IMR-90 (cell line): Measurements from ENCODE around the gene PLD3. TPM values are rescaled to one million over a fixed set of nuclear protein-coding genes. Genes with fewer than 3 reads are reported as not detected.

ENCODE experiments used
- ATAC-seq: fragments of 200-7000 bp; cut with Tn5 transposase; 2 replicates; pipeline ENCODE4 v1.9.1; 2020; ENCODE audit warnings: low read depth, mild to moderate bottlenecking, moderate library complexity
- BruUV-seq: library from RNA; stranded (reverse); fragments of 400-500 nt; replicated peaks from 2 replicates; lab custom pipeline; 2021; lab: Mats Ljungman, UMichigan
- CTCF ChIA-PET: fragments of 300-600 bp; formaldehyde crosslinking; extraction: SDS; loops from one replicate; lab custom pipeline; 2021; ENCODE audit warnings: antibody characterized with exemption; lab: Yijun Ruan, JAX
- POLR2A ChIA-PET: fragments of 300-600 bp; sonication (Branson Sonifier 250); formaldehyde crosslinking; loops from one replicate; lab custom pipeline; 2022; ENCODE audit warnings: antibody characterized with exemption; ENCODE audit not compliant: unreplicated experiment; lab: Charles Lee
- DNase-seq: peaks from one replicate; pipeline ENCODE4 v3.0.0; 2013
- H2AFZ ChIP-seq: replicated peaks from 2 replicates; pipeline ENCODE3; 2013; ENCODE audit warnings: low read length, mild to moderate bottlenecking; ENCODE audit not compliant: poor library complexity
- H2AK5ac ChIP-seq: 2 replicates; pipeline ENCODE4 v1.6.1; 2013; ENCODE audit warnings: low read depth, low read length, inconsistent platforms
- H2AK9ac ChIP-seq: replicated peaks from 2 replicates; pipeline ENCODE3; 2013; ENCODE audit warnings: mild to moderate bottlenecking, low read depth, low read length, moderate library complexity; ENCODE audit not compliant: poor library complexity
- H2BK120ac ChIP-seq: 2 replicates; pipeline ENCODE4 v1.6.1; 2013; ENCODE audit warnings: low read depth, low read length, inconsistent platforms
- H2BK15ac ChIP-seq: 3 replicates; pipeline ENCODE4 v1.6.1; 2013; ENCODE audit warnings: low read depth, low read length, inconsistent platforms
- H2BK20ac ChIP-seq: 2 replicates; pipeline ENCODE4 v1.6.1; 2013; ENCODE audit warnings: low read depth, mild to moderate bottlenecking, inconsistent platforms, low read length, moderate library complexity
- H2BK5ac ChIP-seq: 2 replicates; pipeline ENCODE4 v1.6.1; 2013; ENCODE audit warnings: mild to moderate bottlenecking, low read depth, low read length, inconsistent platforms; ENCODE audit not compliant: poor library complexity, severe bottlenecking
- H3K14ac ChIP-seq: replicated peaks from 2 replicates; pipeline ENCODE4 v1.6.1; 2013; ENCODE audit warnings: low read depth, low read length, inconsistent platforms
- H3K18ac ChIP-seq: 2 replicates; pipeline ENCODE4 v1.6.1; 2013; ENCODE audit warnings: low read depth, low read length, control low read depth
- H3K23ac ChIP-seq: 2 replicates; pipeline ENCODE4 v1.6.1; 2013; ENCODE audit warnings: low read depth, low read length, inconsistent platforms
- H3K27ac ChIP-seq: 2 replicates; pipeline ENCODE4 v1.5.1; 2013; ENCODE audit warnings: mild to moderate bottlenecking, control low read depth, low read length; ENCODE audit not compliant: insufficient read depth
- H3K27me3 ChIP-seq: 2 replicates; pipeline ENCODE4 v1.6.1; 2013; ENCODE audit warnings: low read length; ENCODE audit not compliant: control insufficient read depth, insufficient read depth
- H3K36me3 ChIP-seq: 2 replicates; pipeline ENCODE4 v1.6.1; 2013; ENCODE audit warnings: low read length, mixed read lengths; ENCODE audit not compliant: control insufficient read depth, insufficient read depth
- H3K4ac ChIP-seq: 2 replicates; pipeline ENCODE4 v1.6.1; 2013; ENCODE audit warnings: low read depth, low read length, inconsistent platforms
- H3K4me1 ChIP-seq: 2 replicates; pipeline ENCODE4 v1.6.1; 2013; ENCODE audit warnings: low read length, mixed read lengths; ENCODE audit not compliant: control insufficient read depth, insufficient read depth
- H3K4me2 ChIP-seq: 2 replicates; pipeline ENCODE4 v1.6.1; 2013; ENCODE audit warnings: low read depth, mild to moderate bottlenecking, control low read depth, low read length, moderate library complexity
- H3K4me3 ChIP-seq: 2 replicates; pipeline ENCODE4 v1.5.1; 2013; ENCODE audit warnings: low read depth, mild to moderate bottlenecking, control low read depth, low read length, moderate library complexity; ENCODE audit not compliant: insufficient read depth
- H3K56ac ChIP-seq: 2 replicates; pipeline ENCODE4 v1.6.1; 2013; ENCODE audit warnings: low read length, inconsistent platforms; ENCODE audit not compliant: insufficient read depth; ENCODE audit errors: extremely low read depth
- H3K79me1 ChIP-seq, 2 experiments: 2 replicates each; pipeline ENCODE4 v1.6.1; 2013; ENCODE audit warnings: low read length in 2 of 2, inconsistent platforms in 1 of 2, low read depth in 1 of 2
- H3K9ac ChIP-seq: 2 replicates; pipeline ENCODE4 v1.6.1; 2013; ENCODE audit warnings: low read depth, low read length, control low read depth
- H3K9me1 ChIP-seq: 2 replicates; pipeline ENCODE4 v1.6.1; 2013; ENCODE audit warnings: low read length, inconsistent platforms; ENCODE audit not compliant: insufficient read depth
- H3K9me3 ChIP-seq: 2 replicates; pipeline ENCODE4 v1.6.1; 2013; ENCODE audit warnings: low read length; ENCODE audit not compliant: control insufficient read depth, insufficient read depth
- H4K20me1 ChIP-seq: 2 replicates; pipeline ENCODE4 v1.6.1; 2013; ENCODE audit warnings: low read length, inconsistent platforms; ENCODE audit not compliant: insufficient read depth
- H4K5ac ChIP-seq: 2 replicates; pipeline ENCODE4 v1.6.1; 2013; ENCODE audit warnings: mild to moderate bottlenecking, low read depth, low read length, control low read depth
- H4K8ac ChIP-seq, 2 experiments: 2 replicates each; pipeline ENCODE4 v1.6.1; 2013; ENCODE audit warnings: low read depth in 2 of 2, low read length in 2 of 2, control low read depth in 1 of 2, inconsistent platforms in 1 of 2
- H4K91ac ChIP-seq: 2 replicates; pipeline ENCODE4 v1.6.1; 2013; ENCODE audit warnings: low read depth, low read length, inconsistent platforms; ENCODE audit not compliant: insufficient read depth
- BHLHE40 ChIP-seq: fragments of 150-350 bp; IDR thresholded peaks from 2 replicates; pipeline ENCODE4 v1.6.1; 2016; ENCODE audit warnings: mild to moderate bottlenecking, low read depth, low read length
- CEBPB ChIP-seq: IDR thresholded peaks from 2 replicates; pipeline ENCODE4 v1.6.1; 2012; ENCODE audit warnings: low read depth, low read length, improper control_type of control experiment
- CHD1 ChIP-seq: IDR thresholded peaks from 2 replicates; pipeline ENCODE4 v1.6.1; 2012; ENCODE audit warnings: low read depth, low read length, improper control_type of control experiment
- CTCF ChIP-seq: conservative IDR thresholded peaks from 2 replicates; pipeline ENCODE4 v1.5.1; 2012; ENCODE audit warnings: mild to moderate bottlenecking, low read depth, low read length, improper control_type of control experiment
- ELK1 ChIP-seq: fragments of 150-350 bp; IDR thresholded peaks from 2 replicates; pipeline ENCODE4 v1.6.1; 2016; ENCODE audit warnings: low read depth, mild to moderate bottlenecking, low read length, moderate library complexity, borderline replicate concordance
- FOS ChIP-seq: fragments of 150-350 bp; IDR thresholded peaks from 2 replicates; pipeline ENCODE4 v1.6.1; 2016; ENCODE audit warnings: low read depth, low read length
- MAFK ChIP-seq: IDR thresholded peaks from 2 replicates; pipeline ENCODE4 v1.6.1; 2012; ENCODE audit warnings: low read depth, low read length, improper control_type of control experiment
- MAZ ChIP-seq: IDR thresholded peaks from 2 replicates; pipeline ENCODE4 v1.6.1; 2012; ENCODE audit warnings: low read depth, mild to moderate bottlenecking, low read length, improper control_type of control experiment, moderate library complexity, borderline replicate concordance
- MXI1 ChIP-seq: IDR thresholded peaks from 2 replicates; pipeline ENCODE4 v1.6.1; 2012; ENCODE audit warnings: low read depth, mild to moderate bottlenecking, low read length, moderate library complexity, borderline replicate concordance
- NFE2L2 ChIP-seq: fragments of 150-350 bp; IDR thresholded peaks from 2 replicates; pipeline ENCODE4 v1.6.1; 2016; ENCODE audit warnings: low read depth, mild to moderate bottlenecking, low read length
- POLR2A ChIP-seq: IDR thresholded peaks from 2 replicates; pipeline ENCODE4 v1.6.1; 2012; ENCODE audit warnings: mild to moderate bottlenecking, low read depth, low read length
- RAD21 ChIP-seq: IDR thresholded peaks from 2 replicates; pipeline ENCODE4 v1.6.1; 2012; ENCODE audit warnings: low read length, improper control_type of control experiment
- RCOR1 ChIP-seq: IDR thresholded peaks from 2 replicates; pipeline ENCODE4 v1.6.1; 2012; ENCODE audit warnings: mild to moderate bottlenecking, low read length, improper control_type of control experiment; ENCODE audit not compliant: insufficient replicate concordance
- RFX5 ChIP-seq: IDR thresholded peaks from 2 replicates; pipeline ENCODE4 v1.8.0; 2012; ENCODE audit warnings: low read depth, mild to moderate bottlenecking, low read length, moderate library complexity
- SMC3 ChIP-seq: fragments of 150-350 bp; IDR thresholded peaks from 2 replicates; pipeline ENCODE4 v1.6.1; 2016; ENCODE audit warnings: low read depth, mild to moderate bottlenecking, antibody characterized with exemption, low read length, moderate library complexity
- USF2 ChIP-seq: fragments of 150-350 bp; IDR thresholded peaks from 2 replicates; pipeline ENCODE4 v1.6.1; 2017; ENCODE audit warnings: mild to moderate bottlenecking, antibody characterized with exemption, low read length, low read depth
- WGBS, 2 experiments: methylation state at CpG; one replicate each; pipeline versions ENCODE4 v1.1.5 to v1.1.7; 2013; ENCODE audit warnings: missing lambda C conversion rate in 2 of 2; ENCODE audit not compliant: insufficient read length in 1 of 2; ENCODE audit errors: extremely low coverage in 2 of 2; 5-methylcytosine and 5-hydroxymethylcytosine counted together
- dilution Hi-C: fragments of 300-500 bp; cut with HindIII; formaldehyde crosslinking; loops from one replicate; pipeline ENCODE4 v1.14.3; 2018; ENCODE audit warnings: low sequenced_read_pairs; ENCODE audit not compliant: unreplicated experiment
- in situ Hi-C: fragments of 300-500 bp; cut with MboI; formaldehyde crosslinking; loops from 3 replicates; pipeline ENCODE4 v1.14.3; 2019; ENCODE audit warnings: low sequenced_read_pairs, inconsistent platforms, mixed read lengths
- intact Hi-C: fragments of 100-400 bp; cut with micrococcal nuclease; formaldehyde crosslinking; loops from 2 replicates; pipeline ENCODE4 v1.10.0; 2022
- polyA plus RNA-seq, 3 experiments: library from polyadenylated mRNA; depleted of rRNA; stranded (reverse); fragments of >200 nt; gene quantifications; 2 replicates each; pipeline ENCODE4 v1.2.3, GENCODE V29; 2012; ENCODE audit warnings: low replicate concordance in 1 of 3
- total RNA-seq: library from RNA; depleted of rRNA; stranded (reverse); fragments of >200 nt; gene quantifications from 2 replicates; pipeline ENCODE4 v1.2.3, GENCODE V29; 2012

PLD3 gene
- total and polyA plus RNA-seq, 2 of the 4 experiments (the other 2 are of a cell fraction): 117 to 665 TPM

- peaks cover 5 to 42% of the 10 kb centered on the region in 2 experiments for H3K79me1 ChIP-seq
- no peak overlapping the region for H4K91ac ChIP-seq
- H2AK5ac ChIP-seq: no peak overlapping the region
- no peak overlapping the region for H2BK15ac ChIP-seq
- H3K4me2 ChIP-seq: no peak overlapping the region
- H3K4ac ChIP-seq: no peak overlapping the region
- H2AFZ ChIP-seq: no peak overlapping the region
- H3K4me1 ChIP-seq: peaks cover 10% of the 10 kb centered on the region
- no peaks in the 10 kb centered on the region for H3K27me3 ChIP-seq
- in situ Hi-C loops (no loop called here), dilution Hi-C loops (no loop called here), intact Hi-C loops (no loop called here)
- no TSS peak for BruUV-seq
- no peak overlapping the region for H4K5ac ChIP-seq
- no peak overlapping the region for H4K8ac ChIP-seq
- no peak overlapping the region for H2BK20ac ChIP-seq
- peaks cover 10% of the 10 kb centered on the region for H3K9me1 ChIP-seq
- POLR2A ChIA-PET: no interaction called here
- DNase-seq: no peak
- CTCF ChIA-PET: no interaction called here
- H3K27ac ChIP-seq: no peak overlapping the region
- TF ChIP-seq RCOR1 (no peak), CTCF (no peak), FOS (no peak), SMC3 (no peak), USF2 (no peak), ELK1 (no peak), CHD1 (no peak), RAD21 (no peak), RFX5 (no peak), MAFK (no peak), MXI1 (no peak), CEBPB (no peak), POLR2A (no peak), NFE2L2 (no peak), MAZ (no peak), BHLHE40 (no peak)
- no peak overlapping the region for H3K9ac ChIP-seq
- H2BK120ac ChIP-seq: no peak overlapping the region
- H3K18ac ChIP-seq: no peak overlapping the region
- no peaks in the 10 kb centered on the region for H4K20me1 ChIP-seq
- H3K36me3 ChIP-seq: peaks cover 19% of the 10 kb centered on the region
- H3K9me3 ChIP-seq: no peaks in the 10 kb centered on the region
- H3K14ac ChIP-seq: no peak overlapping the region
- no peak overlapping the region for H3K56ac ChIP-seq
- H3K4me3 ChIP-seq: no peak overlapping the region
- H2BK5ac ChIP-seq: no peak overlapping the region
- H3K23ac ChIP-seq: no peak overlapping the region
- ATAC-seq: no peak
- no peak overlapping the region for H2AK9ac ChIP-seq
- WGBS, 2 experiments: 90% methylated on average over 2 of the region's 5 CpGs; no CpG with 5 or more reads in 1 of the 2 experiments
Measured at GRCh38 chr19:40363069-40363468, 14.6 kb downstream of the PLD3 start.
